Urothelium cell line (cell line): ENCODE data around the gene SDC4.
A peak's percentile ranks its signal among the peaks of the same experiment; 100 is the strongest.

ENCODE experiments used
- DNase-seq: peaks from one replicate; pipeline ENCODE4 v3.0.0; 2011; ENCODE audit warnings: low spot score, mixed read lengths
- FAIRE-seq: peaks from 2 replicates; lab custom pipeline; 2011; peaks lifted over from hg19 to GRCh38; lab: Jason Lieb, UNC

The SDC4 gene

DNA sequence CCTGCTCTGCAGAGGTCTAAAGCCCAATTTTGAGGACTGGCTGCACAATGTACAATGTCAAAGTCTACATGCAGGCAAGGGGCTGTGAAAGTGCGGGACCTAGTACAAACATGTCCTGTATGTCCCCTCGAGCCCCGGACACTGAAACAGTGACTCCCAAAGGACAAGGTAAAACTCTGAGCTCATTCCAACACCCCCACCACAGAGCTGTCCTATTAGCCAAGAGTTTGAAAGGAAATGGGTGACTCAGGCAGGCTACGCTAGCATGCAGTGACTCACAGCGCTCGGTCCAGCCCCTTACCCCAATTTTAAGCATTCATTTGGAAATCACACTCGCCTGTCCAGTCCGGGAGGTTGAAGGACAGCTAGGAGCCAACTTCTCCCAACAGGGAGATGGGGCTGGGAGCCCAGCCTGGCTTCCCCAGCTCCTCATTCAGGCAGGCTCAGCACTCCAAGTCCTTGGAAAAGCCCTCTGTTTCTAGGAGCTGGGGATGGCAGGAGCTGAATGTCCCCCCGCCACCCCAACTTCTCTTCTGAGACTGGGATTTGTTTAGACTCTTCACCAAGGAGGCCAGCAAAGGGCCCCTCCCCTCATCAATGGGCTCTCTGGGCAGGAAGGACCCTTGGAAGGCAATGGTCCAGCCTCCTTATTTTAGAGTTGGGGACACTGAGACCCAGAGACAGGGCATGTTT is 3.9 kb downstream of the SDC4 start:
- peak; percentile 89 for DNase-seq

DNA sequence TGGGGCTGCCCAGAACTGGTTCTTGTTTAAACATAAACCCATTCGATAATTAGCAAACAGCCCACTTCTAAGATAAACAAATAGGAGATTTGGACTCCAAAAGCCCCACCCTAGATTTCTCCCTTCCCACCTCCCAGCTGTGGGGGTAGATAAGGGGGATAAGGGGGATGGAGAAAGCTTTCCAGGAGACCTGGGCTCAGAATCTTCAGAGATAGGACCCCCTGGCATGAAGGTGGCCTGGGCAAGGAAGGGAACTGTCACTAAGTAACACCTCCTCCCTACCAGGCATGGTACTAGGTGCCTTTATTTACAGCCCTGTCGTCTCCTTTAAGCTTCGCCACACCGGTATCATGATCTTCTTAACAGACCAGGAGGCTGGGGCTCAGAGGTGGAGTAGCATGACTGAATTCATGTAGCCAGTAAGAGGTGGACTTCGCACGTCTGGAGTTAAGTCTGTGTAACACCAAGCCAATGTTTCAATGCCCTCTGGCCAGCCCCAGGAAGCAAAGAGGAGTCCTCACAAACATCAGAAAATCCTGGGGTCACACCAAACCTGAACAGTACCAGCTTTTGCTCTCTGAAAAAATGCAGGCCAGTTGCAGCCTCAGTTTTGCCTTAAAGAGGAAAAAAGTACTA is 4.6 kb downstream of the SDC4 start:
- no peak for DNase-seq

More for the DNA sequence above, 3.9 kb downstream of the SDC4 start:
- FAIRE-seq, result no peak

DNA sequence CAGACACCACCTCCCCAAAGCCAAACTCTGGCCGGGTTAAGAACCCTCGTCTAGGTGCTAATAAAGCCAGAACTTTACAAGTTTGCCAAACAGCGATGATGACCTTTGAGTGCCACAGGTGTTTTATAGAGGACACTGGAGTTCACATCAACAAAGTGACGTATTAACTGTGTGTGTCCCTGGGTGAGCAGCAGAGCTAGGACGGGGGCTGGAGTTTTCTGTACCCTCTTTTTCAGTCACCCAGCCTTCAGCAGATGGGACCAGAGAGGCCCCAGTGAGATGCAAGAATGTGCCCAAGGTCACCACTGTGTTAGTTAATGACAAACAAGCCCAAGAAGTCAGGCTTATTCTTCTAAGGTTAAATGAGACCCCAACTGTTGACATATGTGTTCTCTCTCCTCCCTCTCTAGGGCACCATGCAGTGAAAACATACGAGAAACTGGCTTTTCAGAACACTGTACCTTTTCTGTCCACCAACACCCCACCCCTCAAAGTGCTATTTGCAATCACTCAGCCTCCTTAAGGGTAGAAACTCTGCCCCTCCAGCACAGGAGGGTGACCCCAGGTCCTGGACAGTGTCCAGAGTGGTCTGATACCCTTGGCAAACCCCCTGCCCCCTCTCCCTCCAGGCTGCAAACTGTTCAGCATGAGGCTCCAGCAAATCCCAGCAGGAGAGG is 5.2 kb downstream of the SDC4 start:
- DNase-seq (no peak), FAIRE-seq (no peak)

More for the DNA sequence above, 4.6 kb downstream of the SDC4 start:
- no peak for FAIRE-seq

DNA sequence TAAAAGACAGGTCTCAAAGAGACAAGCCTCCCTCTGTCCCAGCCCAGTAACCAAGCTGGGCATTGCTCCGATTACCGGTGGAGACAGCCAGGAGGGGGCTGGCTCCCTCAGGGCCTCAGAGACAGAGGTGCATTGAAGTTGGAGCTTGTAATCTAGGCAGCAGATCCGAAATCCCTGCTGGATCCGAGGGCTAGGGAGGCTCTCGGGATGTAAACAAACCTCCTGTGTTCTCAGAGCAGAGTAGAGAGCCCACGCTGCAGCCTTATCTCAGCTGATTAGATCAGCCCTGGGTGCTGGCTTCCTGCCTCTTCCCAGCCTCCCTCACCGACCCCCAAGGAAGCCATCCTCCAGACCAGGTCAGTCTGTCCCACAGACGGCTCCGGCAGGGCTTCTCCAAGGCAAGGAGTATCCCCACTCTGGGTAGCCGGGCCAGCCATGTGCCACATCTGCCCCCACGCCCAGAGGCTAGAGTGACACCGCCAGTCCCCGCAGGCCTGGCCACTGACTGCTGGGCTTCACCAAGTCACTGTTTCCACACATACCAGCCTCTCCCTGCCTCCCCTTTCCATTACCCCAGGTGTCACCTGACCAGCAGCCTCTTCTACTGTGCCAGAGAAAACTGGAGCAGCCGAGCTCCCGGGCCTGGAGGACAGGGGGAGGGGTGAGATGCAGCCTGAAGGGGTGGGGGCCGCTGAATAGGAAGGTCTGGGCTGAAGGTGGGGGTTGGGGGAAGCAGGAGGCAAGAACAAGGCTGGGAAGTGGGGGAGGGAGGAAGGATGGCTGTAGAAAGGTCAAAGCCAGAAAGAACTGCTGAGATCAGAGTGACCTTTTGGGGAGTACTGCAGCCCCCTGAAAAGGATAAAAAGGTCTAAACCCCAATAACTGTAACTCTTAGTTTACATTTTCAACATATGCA is 6.0 kb downstream of the SDC4 start:
- DNase-seq (peak; percentile 85), FAIRE-seq (peak; percentile 67)

DNA sequence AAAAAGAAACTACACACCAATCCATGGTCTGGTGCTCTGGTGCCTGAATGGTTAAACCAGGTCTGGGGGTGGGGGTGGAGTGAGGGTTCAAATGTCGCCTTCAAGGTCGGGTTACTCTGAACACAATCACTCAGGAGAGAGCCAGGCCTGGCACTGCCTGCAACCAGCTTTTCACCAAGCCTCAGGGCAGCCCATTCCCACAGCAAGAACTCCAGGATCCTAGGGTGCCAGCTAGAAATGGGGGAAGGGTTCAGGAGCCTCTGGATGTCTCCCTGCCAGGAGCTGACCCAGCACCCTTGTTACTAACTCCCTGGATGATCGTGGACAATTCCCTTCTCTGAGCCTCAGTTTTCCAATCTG is 6.7 kb downstream of the SDC4 start:
- DNase-seq (no peak), FAIRE-seq (no peak)

DNA sequence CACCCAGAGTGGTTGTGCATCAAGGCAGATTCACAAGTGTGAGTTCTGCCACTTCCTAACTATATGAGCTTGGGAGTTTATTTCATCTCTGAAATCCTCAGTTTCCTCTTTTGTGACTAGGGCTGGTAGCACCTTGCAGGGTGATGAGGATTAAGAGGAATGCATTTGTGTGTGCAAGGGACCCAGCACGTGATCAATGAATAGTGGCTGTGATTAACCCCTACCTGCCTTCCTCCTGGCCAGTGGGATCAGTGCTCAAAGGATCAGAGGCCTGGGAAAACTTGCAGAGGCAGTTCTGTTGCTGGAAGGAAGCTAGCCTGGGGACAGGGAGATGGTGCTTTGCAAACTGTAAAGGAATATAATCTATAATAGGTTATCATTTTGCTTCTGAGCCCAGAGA is 7.3 kb downstream of the SDC4 start:
- DNase-seq, result no peak

DNA sequence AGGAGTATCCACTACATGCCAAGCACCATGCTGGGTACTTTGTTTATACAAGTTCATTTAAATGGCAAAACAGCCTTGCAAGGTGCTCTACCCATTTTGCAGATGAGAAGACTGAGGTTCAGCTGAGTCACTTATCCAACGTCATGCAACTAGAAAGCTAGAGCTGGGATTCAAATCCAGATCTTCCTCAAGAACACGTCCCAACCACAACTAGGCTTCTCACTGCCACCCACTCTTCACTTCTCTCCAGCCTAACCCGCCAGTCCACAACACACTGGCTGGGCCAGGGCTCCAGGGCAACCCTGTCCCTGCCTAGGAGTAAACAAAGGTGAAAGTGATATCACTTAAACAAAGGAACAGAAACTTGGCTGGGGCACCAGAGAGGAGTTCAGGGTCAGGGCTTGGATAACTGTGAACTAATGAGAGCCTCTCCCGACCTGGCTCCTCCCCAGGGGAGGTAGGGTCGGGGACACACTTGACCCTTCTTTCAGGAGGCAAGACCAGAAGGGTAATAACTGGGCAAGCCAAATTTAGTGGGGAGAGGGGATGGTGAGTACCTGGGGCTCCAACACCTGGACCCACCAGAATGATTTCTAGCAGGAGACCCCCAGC is 7.9 kb downstream of the SDC4 start:
- no peak for FAIRE-seq
- DNase-seq, result no peak

More for the DNA sequence above, 7.3 kb downstream of the SDC4 start:
- FAIRE-seq, result no peak

DNA sequence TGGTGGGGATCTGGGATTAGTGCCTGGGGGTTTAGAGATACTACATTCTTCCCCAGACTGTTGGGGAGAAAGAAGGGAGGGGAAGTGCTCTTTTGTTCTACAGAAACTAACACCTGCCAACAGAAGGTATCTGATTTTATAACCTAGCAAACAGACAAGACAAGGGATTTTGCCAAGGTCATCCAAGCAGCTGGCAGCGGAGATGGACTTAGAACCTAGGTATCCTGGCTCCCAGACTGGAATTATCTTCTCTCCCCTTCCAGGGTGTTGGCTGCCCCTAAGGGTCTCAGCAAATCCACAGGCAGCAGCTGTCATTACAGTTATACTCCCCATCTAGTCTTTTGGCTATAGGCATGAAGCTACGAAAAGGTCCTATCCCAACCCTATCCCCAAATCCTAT is 8.4 kb downstream of the SDC4 start:
- no peak for DNase-seq
- FAIRE-seq, result no peak

DNA sequence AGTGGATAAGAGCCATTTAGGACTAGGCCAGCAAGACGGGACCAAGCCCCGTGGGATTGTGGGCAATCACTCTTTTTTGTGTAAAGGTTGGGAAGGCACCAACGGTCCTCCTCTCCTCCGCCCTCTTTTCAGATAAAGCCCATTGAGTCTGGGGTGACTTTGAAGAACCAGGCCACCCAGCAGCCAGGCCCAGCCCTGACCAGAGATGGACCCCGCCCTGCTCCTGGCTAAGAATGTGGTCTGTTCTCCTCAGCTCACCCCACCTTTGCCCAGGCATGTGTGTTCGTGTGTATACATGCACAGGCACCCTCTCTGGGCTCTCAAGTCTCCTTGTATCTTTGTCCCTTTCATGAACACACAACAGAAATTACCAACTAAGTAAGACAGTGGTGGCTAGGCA is 9.1 kb downstream of the SDC4 start:
- DNase-seq (no peak), FAIRE-seq (no peak)

DNA sequence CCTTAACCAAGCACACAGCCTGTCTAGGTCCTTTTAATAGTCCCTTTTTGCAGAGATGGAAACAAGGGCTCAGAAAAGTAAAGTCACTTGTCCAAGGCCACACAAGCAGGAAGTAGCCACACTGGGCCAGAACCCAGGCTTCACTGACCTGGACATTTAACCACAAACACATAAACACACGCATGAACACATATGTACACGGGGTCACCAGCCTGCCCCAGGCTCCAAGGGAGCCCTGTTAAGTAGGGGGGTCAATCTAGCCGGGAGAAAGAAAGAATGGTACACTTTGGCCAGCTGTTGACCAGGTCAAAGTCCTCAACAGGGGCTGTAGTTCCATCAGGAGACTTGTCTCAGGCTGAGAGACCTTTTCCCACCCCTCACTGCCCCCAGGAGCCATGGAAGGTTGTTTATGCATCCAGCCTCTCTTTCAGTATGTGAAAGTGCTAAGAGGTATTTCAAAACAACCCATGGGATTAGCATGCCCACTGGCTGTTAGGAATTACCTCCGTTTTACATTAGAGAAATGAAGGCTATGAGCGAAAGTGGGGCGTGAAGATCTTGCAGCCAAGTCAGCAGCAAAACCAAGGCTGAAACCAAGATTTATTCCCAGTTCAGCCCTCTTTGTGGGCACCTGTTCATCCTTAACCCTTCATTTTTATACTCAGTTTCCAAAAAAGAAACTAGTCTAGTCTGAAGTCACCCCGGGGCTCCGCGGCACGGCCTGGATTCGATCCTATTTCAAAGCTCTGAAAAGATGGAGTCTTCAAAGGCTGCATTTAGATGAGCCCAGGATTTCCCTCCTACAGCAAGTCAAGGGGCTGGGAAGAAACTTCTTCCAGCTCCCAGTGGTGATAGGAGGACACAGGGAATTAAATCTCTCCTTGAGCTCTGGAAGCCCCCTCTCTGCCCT is 9.8 kb downstream of the SDC4 start:
- no peak for DNase-seq
- no peak for FAIRE-seq

DNA sequence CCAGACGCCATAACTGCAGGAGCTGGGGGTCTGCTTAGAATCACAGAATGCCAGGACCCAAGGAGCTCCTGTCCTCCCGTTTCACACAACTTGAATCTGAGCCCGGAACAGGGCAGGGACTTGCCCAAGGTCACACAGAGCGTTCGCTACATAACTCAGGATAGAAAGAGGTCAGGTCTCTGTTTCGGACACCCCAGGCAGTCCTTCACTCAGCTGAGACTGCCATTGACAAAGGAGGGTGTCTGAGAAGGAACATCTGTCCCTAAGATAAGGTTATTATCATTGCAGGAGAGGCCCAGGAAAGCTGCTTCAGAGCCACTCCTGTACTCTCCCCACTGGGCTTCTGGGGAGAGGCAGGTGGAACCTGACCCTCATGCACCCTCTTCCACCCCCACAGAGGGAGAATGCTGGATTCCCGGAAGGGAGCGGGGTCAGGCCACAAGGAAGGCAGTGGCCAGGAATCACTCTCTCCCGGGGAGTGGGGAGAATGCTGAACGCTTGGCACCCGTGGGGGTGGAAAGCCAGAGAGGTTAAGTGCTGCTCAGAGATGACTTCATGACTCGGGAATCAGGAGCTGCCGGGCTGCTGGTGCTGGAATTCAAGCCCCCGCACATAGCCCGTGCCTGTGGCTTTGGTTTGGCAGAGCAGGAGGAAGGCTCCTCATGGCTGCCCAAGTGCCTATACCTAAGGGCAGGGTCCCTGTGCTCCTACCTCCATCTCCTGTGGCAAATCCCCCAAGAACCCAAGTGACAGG is 10.7 kb downstream of the SDC4 start:
- peak; percentile 95 for DNase-seq
- peak; percentile 40 for FAIRE-seq

DNA sequence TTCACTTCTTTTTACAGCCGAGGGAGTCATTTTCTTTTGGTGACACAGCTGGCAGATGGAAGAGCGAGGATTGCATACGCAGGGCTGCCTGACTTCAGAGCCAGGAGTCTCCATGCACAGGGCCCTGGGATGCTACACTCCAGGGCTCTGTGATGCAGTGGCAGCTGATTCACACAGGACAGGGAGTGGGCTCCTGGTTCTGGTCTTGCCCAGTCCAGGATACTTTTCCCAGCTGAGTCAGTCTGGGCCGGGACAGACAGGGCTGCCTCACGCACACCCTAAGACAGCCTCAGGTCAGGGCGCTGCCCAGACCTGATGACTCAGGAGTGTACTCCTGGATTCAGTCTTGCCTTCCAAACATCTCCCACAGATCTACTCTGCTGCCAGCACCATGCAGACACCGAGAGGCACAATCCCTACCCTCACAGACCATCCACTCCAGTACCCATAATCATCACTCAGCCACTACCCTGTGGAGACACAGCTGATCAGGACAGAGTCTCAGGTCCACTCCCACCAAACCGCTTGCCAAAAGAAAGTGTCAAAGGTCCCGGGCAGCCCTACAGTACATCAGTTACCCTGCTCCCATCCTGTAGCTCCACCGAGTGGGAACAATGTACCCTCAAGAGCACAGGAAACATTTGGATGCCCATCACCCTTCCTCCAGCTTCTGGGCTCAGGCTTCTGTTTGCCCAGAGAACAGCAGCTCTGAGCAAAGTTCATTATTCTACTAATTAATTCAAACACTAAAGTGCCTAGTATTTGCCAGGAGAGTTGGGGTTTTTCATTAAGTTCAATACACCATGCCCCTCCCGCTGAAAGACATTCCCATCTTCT is 11.5 kb downstream of the SDC4 start:
- DNase-seq (peak; percentile 78), FAIRE-seq (peak; percentile 87)

DNA sequence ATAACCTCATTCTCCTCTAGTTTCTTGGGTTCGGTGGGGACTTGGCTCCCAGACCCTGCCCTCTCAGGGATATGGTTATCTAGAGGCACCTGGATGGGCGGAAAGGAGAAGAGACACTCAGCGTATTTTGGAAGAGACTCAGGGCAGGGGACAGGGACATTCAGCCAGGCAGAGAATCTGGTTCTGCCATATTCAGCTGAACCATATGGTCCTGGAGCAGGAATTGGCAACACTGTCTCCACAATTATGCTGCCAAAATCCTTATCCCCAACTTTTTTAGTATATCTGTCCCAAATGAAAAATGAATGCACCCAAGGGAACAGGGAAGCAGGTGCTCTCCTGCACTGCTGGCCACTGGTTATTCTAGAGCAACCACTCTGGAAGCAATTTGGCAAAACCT is 17.7 kb downstream of the SDC4 start:
- DNase-seq, result no peak
- no peak for FAIRE-seq

DNA sequence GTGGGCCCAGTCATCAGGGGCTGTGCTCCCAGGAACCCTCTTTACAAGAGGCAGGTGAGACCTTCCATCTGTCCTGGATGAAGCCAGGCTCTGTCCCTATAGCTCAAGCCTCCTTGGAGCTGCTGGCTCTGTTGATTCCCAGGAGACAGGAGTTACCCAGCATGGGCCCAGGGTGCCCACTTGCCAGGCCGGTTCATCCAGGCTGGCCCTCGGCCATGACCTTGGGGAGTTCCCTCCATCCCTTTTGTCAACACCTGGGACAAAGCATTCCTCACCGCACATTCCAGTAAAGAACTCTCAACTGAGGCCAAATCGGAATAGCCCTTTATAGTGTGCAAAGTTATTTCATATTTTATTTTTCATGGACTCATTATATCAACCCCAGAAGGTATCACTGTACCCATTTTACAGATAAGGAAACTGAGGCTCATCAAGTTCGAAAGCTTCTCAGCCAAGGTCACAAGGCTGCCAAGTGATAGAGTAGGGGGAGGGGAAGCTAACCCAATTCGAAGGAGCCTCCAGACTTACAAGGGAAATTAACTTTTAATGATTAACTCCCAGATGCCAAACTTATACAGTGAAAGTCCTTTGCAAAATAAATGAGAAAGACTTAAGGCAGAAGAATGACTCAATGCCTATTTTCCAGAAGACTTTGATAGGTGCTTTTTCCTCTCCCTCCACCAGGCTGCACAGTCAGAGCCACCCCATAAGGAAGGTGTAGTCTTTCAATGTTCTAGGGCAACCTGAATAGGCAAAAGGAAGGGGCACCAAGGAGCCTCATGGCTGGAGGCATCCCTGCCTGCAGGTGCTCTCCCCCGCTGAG is 18.5 kb downstream of the SDC4 start:
- no peak for FAIRE-seq
- no peak for DNase-seq

DNA sequence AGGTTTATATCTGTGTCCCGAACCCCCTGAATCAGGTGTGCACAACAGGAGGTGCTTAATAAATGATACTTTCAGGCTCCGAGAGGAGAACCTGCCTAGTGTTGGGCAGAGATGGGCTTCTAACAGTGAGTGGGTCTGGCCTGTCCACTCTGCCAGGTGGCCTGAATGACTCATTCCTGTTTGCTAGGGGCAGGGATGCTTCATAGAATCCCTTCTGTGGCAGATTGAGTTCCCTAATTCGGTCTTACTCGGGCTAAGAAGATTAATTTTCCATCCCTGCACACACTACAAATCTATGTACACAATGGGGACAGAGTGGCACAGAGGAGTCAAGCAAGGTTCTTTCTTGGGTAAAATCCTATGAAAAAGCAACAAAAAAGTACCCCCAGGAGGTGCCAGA is 19.8 kb downstream of the SDC4 start:
- DNase-seq (no peak), FAIRE-seq (no peak)

DNA sequence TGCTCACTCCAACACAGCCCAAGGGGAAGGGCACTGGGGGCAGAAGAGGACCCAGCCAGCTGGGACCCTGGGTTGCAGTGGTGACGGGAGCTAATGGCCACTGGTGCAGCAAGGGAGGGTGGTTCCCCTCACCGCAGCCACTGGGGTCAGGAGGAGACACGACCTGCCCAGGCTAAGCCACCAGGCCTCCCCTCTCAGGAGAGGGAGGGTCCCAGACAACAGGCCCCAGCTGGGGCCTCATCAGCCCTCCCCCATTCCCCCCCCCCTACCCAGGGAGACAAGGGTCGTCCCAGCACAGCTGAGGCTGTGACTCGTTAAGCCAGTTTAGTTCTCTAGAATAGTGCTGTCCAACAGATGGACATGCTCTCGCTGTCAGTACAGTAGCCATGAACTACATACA is 22.9 kb downstream of the SDC4 start:
- FAIRE-seq (no peak), DNase-seq (no peak)

DNA sequence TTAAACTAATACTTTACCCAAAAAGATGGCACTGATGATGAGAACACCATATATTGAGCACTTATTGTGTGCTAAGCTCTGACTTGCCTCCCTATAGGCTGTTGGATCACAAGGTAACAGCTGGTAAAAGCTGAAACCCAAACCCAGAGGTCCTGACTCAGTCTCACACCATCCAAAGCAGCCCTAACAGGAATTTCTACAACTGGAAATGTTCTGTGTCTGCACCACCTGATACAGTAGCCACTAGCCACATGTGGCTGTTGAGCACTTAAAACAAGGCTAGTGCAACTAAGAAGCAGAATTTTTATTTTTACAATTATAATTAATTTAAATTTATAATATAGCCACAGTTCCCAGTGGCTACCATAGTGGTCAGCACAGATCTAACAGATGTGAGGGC is 24.5 kb downstream of the SDC4 start:
- FAIRE-seq (no peak), DNase-seq (no peak)
